HepG2 (cell line): ENCODE measurements around the gene INSYN2B. TPM values are rescaled to one million over a fixed set of nuclear protein-coding genes. Genes with fewer than 3 reads are reported as not detected.

Experiments used
- ATAC-seq: fragments of 200-7000 bp; cut with Tn5 transposase; 3 replicates; pipeline ENCODE4 v1.9.1; 2020; ENCODE audit warnings: mild to moderate bottlenecking, moderate library complexity
- BruUV-seq: library from RNA; stranded (reverse); fragments of 400-500 nt; replicated peaks from 2 replicates; lab custom pipeline; 2021; lab: Mats Ljungman, UMichigan
- CTCF ChIA-PET: fragments of 300-600 bp; formaldehyde crosslinking; extraction: SDS; loops from one replicate; lab custom pipeline; 2021; ENCODE audit warnings: low total read pairs, inconsistent platforms, low intra/inter-chr PET ratio; lab: Yijun Ruan, JAX
- POLR2A ChIA-PET: fragments of 350-600 bp; sonication (Branson Sonifier 250); formaldehyde crosslinking; loops from one replicate; lab custom pipeline; 2020; ENCODE audit warnings: antibody characterized with exemption, inconsistent platforms; lab: Yijun Ruan, JAX
- DNase-seq: peaks from one replicate; pipeline ENCODE4 v3.0.0-alpha.2; 2015; ENCODE audit warnings: low spot score
- FAIRE-seq: peaks from 3 replicates; lab custom pipeline; 2011; peaks lifted over from hg19 to GRCh38; lab: Jason Lieb, UNC
- H2AFZ ChIP-seq: one replicate; pipeline ENCODE4 v1.6.1; 2011; ENCODE audit warnings: low read length, inconsistent platforms
- H3K27ac ChIP-seq: fragments of 300-600 bp; 3 replicates; pipeline ENCODE4 v1.8.0; 2011; ENCODE audit warnings: mixed run types, mild to moderate bottlenecking, mixed read lengths, low read length, inconsistent platforms; ENCODE audit not compliant: insufficient read depth; ENCODE audit errors: extremely low read length
- H3K27me3 ChIP-seq, 2 experiments: fragments of 200-600 bp in 1 of 2; 2 replicates in 1 of 2; 3 replicates in 1 of 2; pipeline versions ENCODE4 v1.6.0 to v1.8.0; 2011; ENCODE audit warnings: low read length in 2 of 2, mild to moderate bottlenecking in 2 of 2, moderate library complexity in 2 of 2, inconsistent platforms in 1 of 2; ENCODE audit not compliant: insufficient read depth in 2 of 2, control insufficient read depth in 1 of 2
- H3K36me3 ChIP-seq, 2 experiments: fragments of 200-600 bp in 1 of 2; replicated peaks in 1 of 2; 2 replicates in 1 of 2; 3 replicates in 1 of 2; pipeline versions ENCODE4 v1.5.1 to v1.8.0; 2011; ENCODE audit warnings: low read length in 2 of 2, inconsistent platforms in 1 of 2; ENCODE audit not compliant: insufficient read depth in 2 of 2, control insufficient read depth in 1 of 2
- H3K4me1 ChIP-seq: 2 replicates; pipeline ENCODE4 v1.5.1; 2012; ENCODE audit warnings: low read length, inconsistent platforms; ENCODE audit not compliant: insufficient read depth
- H3K4me2 ChIP-seq: 2 replicates; pipeline ENCODE4 v1.6.0; 2011; ENCODE audit warnings: low read depth, low read length, inconsistent platforms
- H3K4me3 ChIP-seq, 3 experiments: fragments of 200-600 bp in 1 of 3; sonication (generic), shearing (Covaris generic) in 1 of 3; replicated peaks in 1 of 3; 2 replicates each; pipeline ENCODE4 v1.5.1; 2011 to 2016; ENCODE audit warnings: low read length in 3 of 3, inconsistent platforms in 2 of 3, low read depth in 2 of 3, mild to moderate bottlenecking in 2 of 3, control low read depth in 1 of 3, mixed read lengths in 1 of 3; ENCODE audit not compliant: insufficient read depth in 1 of 3
- H3K79me2 ChIP-seq: one replicate; pipeline ENCODE4 v1.6.1; 2011; ENCODE audit warnings: low read length, inconsistent platforms; ENCODE audit not compliant: insufficient read depth
- H3K9ac ChIP-seq: 2 replicates; pipeline ENCODE4 v1.6.0; 2011; ENCODE audit warnings: mild to moderate bottlenecking, low read depth, low read length, inconsistent platforms; ENCODE audit not compliant: insufficient read depth
- H3K9me3 ChIP-seq: 2 replicates; pipeline ENCODE4 v1.5.1; 2012; ENCODE audit warnings: mild to moderate bottlenecking, low read length
- H4K20me1 ChIP-seq: 2 replicates; pipeline ENCODE4 v1.6.0; 2011; ENCODE audit warnings: inconsistent platforms, mild to moderate bottlenecking, low read length, moderate library complexity; ENCODE audit not compliant: insufficient read depth
- GABPB1 ChIP-seq: IDR thresholded peaks from 2 replicates; pipeline ENCODE4 v1.6.1; 2016; ENCODE audit warnings: mild to moderate bottlenecking, missing genetic modification reagents, moderate library complexity, missing compliant biosample characterization
- HOXA9 ChIP-seq: sonication (generic); formaldehyde crosslinking; IDR thresholded peaks from 2 replicates; pipeline ENCODE4 v1.8.1; 2022; ENCODE audit warnings: missing genetic modification reagents, mild to moderate bottlenecking, moderate library complexity, borderline replicate concordance
- SIX4 ChIP-seq: sonication (generic); formaldehyde crosslinking; IDR thresholded peaks from 2 replicates; pipeline ENCODE4 v1.4.0; 2020; ENCODE audit warnings: missing genetic modification reagents
- ZNF784 ChIP-seq: sonication (generic); formaldehyde crosslinking; IDR thresholded peaks from 2 replicates; pipeline ENCODE4 v1.5.1; 2020; ENCODE audit warnings: missing genetic modification reagents, mild to moderate bottlenecking, borderline replicate concordance
- WGBS: methylation state at CpG from one replicate; pipeline ENCODE4 v1.1.6; 2017; ENCODE audit warnings: low lambda C conversion rate; 5-methylcytosine and 5-hydroxymethylcytosine counted together
- in situ Hi-C: cut with HindIII; loops from 2 replicates; pipeline ENCODE4 v1.10.0; 2017; ENCODE audit warnings: low pct_unique_long_range_greater_than_20kb; ENCODE audit not compliant: extremely low pct_ligation_motif_present
- intact Hi-C: fragments of 100-400 bp; cut with micrococcal nuclease; formaldehyde crosslinking; loops from one replicate; pipeline ENCODE4 v1.10.0; 2022; ENCODE audit not compliant: unreplicated experiment
- polyA plus RNA-seq, 8 experiments: library from polyadenylated mRNA; depleted of rRNA in 3 of 8; stranded (reverse) in 7 of 8; unstranded in 1 of 8; fragments of >200 nt; fragmentation: Illumina TruSeq in 4 of 8; extraction: Trizol in 4 of 8; gene quantifications; 2 replicates each; pipeline versions ENCODE4 v1.2.1 to v1.2.3, GENCODE V29; 2011 to 2016; ENCODE audit warnings: low read depth in 4 of 8, missing spikeins in 1 of 8, mixed read lengths in 1 of 8; ENCODE audit not compliant: insufficient read depth in 1 of 8
- total RNA-seq, 5 experiments: library from RNA; depleted of rRNA; stranded (reverse); fragments of >200 nt; fragmentation: Illumina TruSeq; extraction: Trizol; gene quantifications; 2 replicates each; pipeline ENCODE4 v1.2.3, GENCODE V29; 2016; ENCODE audit warnings: low read depth in 1 of 5
- TF ChIP-seq, protein P1 (sequence below): sonication (generic); formaldehyde crosslinking; IDR thresholded peaks from 2 replicates; pipeline ENCODE4 v1.4.0; 2020; ENCODE audit warnings: mild to moderate bottlenecking, missing genetic modification reagents

The INSYN2B gene
- total and polyA plus RNA-seq, 2 of the 13 experiments (the other 11 are each of a cell fraction or from before 2014, with no cell fraction given): not detected

- DNase-seq (no peak), FAIRE-seq (no peak), ATAC-seq (no peak)
- Histone ChIP-seq H3K9ac (no peak overlapping the region), H2AFZ (no peak overlapping the region), H3K4me3 (no peak overlapping the region), H3K36me3 (no peaks in the 10 kb centered on the region), H3K27ac (no peak overlapping the region), H3K9me3 (no peaks in the 10 kb centered on the region), H3K4me1 (no peaks in the 10 kb centered on the region), H3K79me2 (no peaks in the 10 kb centered on the region), H4K20me1 (no peaks in the 10 kb centered on the region), H3K27me3 (no peaks in the 10 kb centered on the region), H3K4me2 (no peak overlapping the region)
- POLR2A ChIA-PET: no interaction called here
- in situ Hi-C loops: no loop called here
- CTCF ChIA-PET: no interaction called here
- no TSS peak for BruUV-seq
- TF ChIP-seq HOXA9 (CRISPR knock-in tag) (no peak), GABPB1 (CRISPR knock-in tag) (no peak), ZNF784 (no peak), SIX4 (CRISPR knock-in tag) (no peak)
- TF ChIP-seq, protein P1, sequence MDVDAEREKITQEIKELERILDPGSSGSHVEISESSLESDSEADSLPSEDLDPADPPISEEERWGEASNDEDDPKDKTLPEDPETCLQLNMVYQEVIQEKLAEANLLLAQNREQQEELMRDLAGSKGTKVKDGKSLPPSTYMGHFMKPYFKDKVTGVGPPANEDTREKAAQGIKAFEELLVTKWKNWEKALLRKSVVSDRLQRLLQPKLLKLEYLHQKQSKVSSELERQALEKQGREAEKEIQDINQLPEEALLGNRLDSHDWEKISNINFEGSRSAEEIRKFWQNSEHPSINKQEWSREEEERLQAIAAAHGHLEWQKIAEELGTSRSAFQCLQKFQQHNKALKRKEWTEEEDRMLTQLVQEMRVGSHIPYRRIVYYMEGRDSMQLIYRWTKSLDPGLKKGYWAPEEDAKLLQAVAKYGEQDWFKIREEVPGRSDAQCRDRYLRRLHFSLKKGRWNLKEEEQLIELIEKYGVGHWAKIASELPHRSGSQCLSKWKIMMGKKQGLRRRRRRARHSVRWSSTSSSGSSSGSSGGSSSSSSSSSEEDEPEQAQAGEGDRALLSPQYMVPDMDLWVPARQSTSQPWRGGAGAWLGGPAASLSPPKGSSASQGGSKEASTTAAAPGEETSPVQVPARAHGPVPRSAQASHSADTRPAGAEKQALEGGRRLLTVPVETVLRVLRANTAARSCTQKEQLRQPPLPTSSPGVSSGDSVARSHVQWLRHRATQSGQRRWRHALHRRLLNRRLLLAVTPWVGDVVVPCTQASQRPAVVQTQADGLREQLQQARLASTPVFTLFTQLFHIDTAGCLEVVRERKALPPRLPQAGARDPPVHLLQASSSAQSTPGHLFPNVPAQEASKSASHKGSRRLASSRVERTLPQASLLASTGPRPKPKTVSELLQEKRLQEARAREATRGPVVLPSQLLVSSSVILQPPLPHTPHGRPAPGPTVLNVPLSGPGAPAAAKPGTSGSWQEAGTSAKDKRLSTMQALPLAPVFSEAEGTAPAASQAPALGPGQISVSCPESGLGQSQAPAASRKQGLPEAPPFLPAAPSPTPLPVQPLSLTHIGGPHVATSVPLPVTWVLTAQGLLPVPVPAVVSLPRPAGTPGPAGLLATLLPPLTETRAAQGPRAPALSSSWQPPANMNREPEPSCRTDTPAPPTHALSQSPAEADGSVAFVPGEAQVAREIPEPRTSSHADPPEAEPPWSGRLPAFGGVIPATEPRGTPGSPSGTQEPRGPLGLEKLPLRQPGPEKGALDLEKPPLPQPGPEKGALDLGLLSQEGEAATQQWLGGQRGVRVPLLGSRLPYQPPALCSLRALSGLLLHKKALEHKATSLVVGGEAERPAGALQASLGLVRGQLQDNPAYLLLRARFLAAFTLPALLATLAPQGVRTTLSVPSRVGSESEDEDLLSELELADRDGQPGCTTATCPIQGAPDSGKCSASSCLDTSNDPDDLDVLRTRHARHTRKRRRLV (CRISPR knock-in tag): no peak
- intact Hi-C loops: no loop called here
- 0% methylated on average over 2 of the region's 3 CpGs for WGBS
Observed at GRCh38 chr5:169920474-169920873, 59.8 kb downstream of the INSYN2B start.
